Heart left ventricle (tissue), 13 donors: ENCODE measurements around the gene MARVELD3.

Experiments
- CTCF ChIP-seq, 12 donors: fragments of 200-600 bp; sonication (generic) in 4 of 12; IDR thresholded peaks; one replicate each; pipeline versions ENCODE4 v1.5.0 to v1.8.0; 2018 to 2022; ENCODE audit warnings: antibody characterized with exemption in 12 of 12, mild to moderate bottlenecking in 5 of 12
- POLR2A ChIP-seq, 2 donors: fragments of 450-650 bp; IDR thresholded peaks; one replicate each; pipeline ENCODE4 v1.6.1; 2017; ENCODE audit warnings: antibody characterized with exemption in 2 of 2, mild to moderate bottlenecking in 2 of 2, moderate library complexity in 2 of 2
- donor health status: ischemic (EF 13 %, LVEDD 7.1; RV severe dilation, severe dysfunction).
- donor health status: DM: no; HTN: yes; CAD: no.
- donor health status: DM: no; HTN: no; CAD: no.
- donor health status: ischemic (EF 25% LVEDD 6.9; RV normal size, moderate dysfunction).
- donor health status: ischemic (EF 25% LVEDD 5.7; RV mildly dilated, moderate dysfunction).
- donor health status: ischemic (EF 35%, LVEDD 5.7; RV mildly dilated, moderate dysfunction).
- donor health status: nonischemic (EF 11% LVEDD 7.7; RV severe dilation, severe dysfunction).
- donor health status: DM: yes; HTN: yes; CAD: no.
- donor health status: PGD.
- donor health status: ischemic (EF 29% LVEDD 5.4; RV normal size, mild dysfunction).
- donor health status: nonischemic (EF 23%, LVEDD 6.1; RV moderate dilation, normal function).

- no peak for TF ChIP-seq CTCF (IDR thresholded peaks at IDR 0.05)
- no peak for TF ChIP-seq POLR2A (IDR thresholded peaks at IDR 0.05)
Observed at GRCh38 chr16:71648162-71648561, 22.2 kb downstream of the MARVELD3 start.
